K562 (cell line): ENCODE measurements around the gene VTN. TPM values are rescaled to one million over a fixed set of nuclear protein-coding genes. Genes with fewer than 3 reads are reported as not detected.

Experiments used
- BCL6 ChIP-seq: fragments of 250-450 bp; sonication (Bioruptor Pico); IDR thresholded peaks from 2 replicates; pipeline ENCODE4 v1.4.0; 2020
- CCAR2 ChIP-seq: fragments of 200-400 bp; formaldehyde crosslinking; IDR thresholded peaks from 2 replicates; pipeline ENCODE4 v1.6.1; 2017; ENCODE audit warnings: mild to moderate bottlenecking, low read depth, low read length
- CEBPB ChIP-seq: fragments of 450-650 bp; IDR thresholded peaks from 2 replicates; pipeline ENCODE4 v1.6.1; 2016; ENCODE audit warnings: missing genetic modification characterization, missing compliant biosample characterization
- DACH1 ChIP-seq: fragments of 450-650 bp; IDR thresholded peaks from 2 replicates; pipeline ENCODE4 v1.6.1; 2018; ENCODE audit not compliant: partially characterized antibody
- E2F8 ChIP-seq: fragments of 450-650 bp; IDR thresholded peaks from 2 replicates; pipeline ENCODE4 v1.7.1; 2018; ENCODE audit warnings: mild to moderate bottlenecking, low read depth; ENCODE audit not compliant: partially characterized antibody
- FOXJ2 ChIP-seq: fragments of 200-800 bp; sonication (Bioruptor generic); IDR thresholded peaks from 2 replicates; pipeline ENCODE4 v1.6.1; 2016; ENCODE audit warnings: missing genetic modification characterization, missing compliant biosample characterization
- ID3 ChIP-seq, 2 experiments: fragments of 250-450 bp in 1 of 2; fragments of 450-650 bp in 1 of 2; sonication (Bioruptor Pico) in 1 of 2; IDR thresholded peaks; 2 replicates each; pipeline versions ENCODE4 v1.6.1 to v1.8.0; 2016 to 2021; ENCODE audit warnings: mild to moderate bottlenecking in 2 of 2, moderate library complexity in 2 of 2, missing compliant biosample characterization in 1 of 2, missing genetic modification characterization in 1 of 2
- LARP7 ChIP-seq: fragments of 450-650 bp; IDR thresholded peaks from 2 replicates; pipeline ENCODE4 v1.6.1; 2016
- LEF1 ChIP-seq: fragments of 450-650 bp; IDR thresholded peaks from 2 replicates; pipeline ENCODE4 v1.6.1; 2016; ENCODE audit warnings: mild to moderate bottlenecking
- NFXL1 ChIP-seq: fragments of 450-650 bp; formaldehyde crosslinking; IDR thresholded peaks from 2 replicates; pipeline ENCODE4 v1.4.0; 2021; ENCODE audit warnings: mild to moderate bottlenecking
- NR2C1 ChIP-seq, 2 experiments: fragments of 450-650 bp; IDR thresholded peaks; 2 replicates each; pipeline ENCODE4 v1.6.1; 2017; ENCODE audit warnings: mild to moderate bottlenecking in 2 of 2, antibody characterized with exemption in 1 of 2, inconsistent platforms in 1 of 2, missing compliant biosample characterization in 1 of 2, missing genetic modification characterization in 1 of 2
- NRF1 ChIP-seq, 2 experiments: fragments of 450-650 bp; IDR thresholded peaks in 1 of 2; conservative IDR thresholded peaks in 1 of 2; 2 replicates each; pipeline ENCODE4 v1.6.1; 2014; ENCODE audit warnings: mild to moderate bottlenecking in 2 of 2
- POLR2B ChIP-seq: fragments of 450-650 bp; IDR thresholded peaks from 2 replicates; pipeline ENCODE4 v1.6.1; 2018; ENCODE audit warnings: low read depth; ENCODE audit not compliant: partially characterized antibody
- RBM25 ChIP-seq: fragments of 200-400 bp; formaldehyde crosslinking; IDR thresholded peaks from 2 replicates; pipeline ENCODE4 v1.6.1; 2018; ENCODE audit warnings: low read length, low read depth, moderate library complexity; ENCODE audit not compliant: severe bottlenecking
- YY1 ChIP-seq, 3 experiments: IDR thresholded peaks; 2 replicates each; pipeline ENCODE4 v1.6.1; 2011; ENCODE audit warnings: low read length in 2 of 3, mild to moderate bottlenecking in 2 of 3, moderate library complexity in 2 of 3, borderline replicate concordance in 1 of 3, control low read depth in 1 of 3, low read depth in 1 of 3; ENCODE audit not compliant: insufficient read depth in 3 of 3, insufficient replicate concordance in 2 of 3, control insufficient read depth in 1 of 3, insufficient read length in 1 of 3; ENCODE audit errors: extremely low read depth in 1 of 3
- ZFP1 ChIP-seq: fragments of 450-650 bp; formaldehyde crosslinking; IDR thresholded peaks from 2 replicates; pipeline ENCODE4 v1.4.0; 2020; ENCODE audit warnings: mild to moderate bottlenecking, mixed read lengths
- ZNF174 ChIP-seq: fragments of 250-450 bp; sonication (Bioruptor Pico); IDR thresholded peaks from 2 replicates; pipeline ENCODE4 v1.4.0; 2020; ENCODE audit warnings: mild to moderate bottlenecking
- ZNF316 ChIP-seq: fragments of 450-650 bp; IDR thresholded peaks from 2 replicates; pipeline ENCODE4 v1.6.1; 2016
- polyA plus RNA-seq, 8 experiments: library from polyadenylated mRNA; depleted of rRNA in 4 of 8; stranded (reverse) in 5 of 8; unstranded in 3 of 8; fragments of >200 nt; fragmentation: Nextera tagmentation in 2 of 8; fragmentation: Illumina TruSeq in 1 of 8; extraction: Ambion mirVana in 2 of 8; extraction: Trizol in 1 of 8; gene quantifications; 2 replicates each; pipeline versions ENCODE4 v1.2.1 to v1.2.3, GENCODE V29; 2011 to 2014; ENCODE audit warnings: inconsistent platforms in 1 of 8, missing spikeins in 1 of 8
- total RNA-seq, 7 experiments: library from RNA; depleted of rRNA in 6 of 7; stranded (reverse); fragments of >200 nt in 6 of 7; fragmentation: Illumina TruSeq in 2 of 7; extraction: Trizol in 2 of 7; gene quantifications; 2 replicates each; pipeline versions ENCODE4 v1.2.1 to v1.2.3, GENCODE V29; 2011 to 2021; ENCODE audit warnings: low replicate concordance in 1 of 7
- TF ChIP-seq, protein P1 (sequence below): fragments of 450-650 bp; IDR thresholded peaks from one replicate; pipeline ENCODE4 v1.6.1; 2018; ENCODE audit warnings: mild to moderate bottlenecking, moderate library complexity; ENCODE audit not compliant: partially characterized antibody
- TF ChIP-seq, protein P2 (sequence below): fragments of 450-650 bp; IDR thresholded peaks from 2 replicates; pipeline ENCODE4 v1.6.1; 2018; ENCODE audit warnings: mild to moderate bottlenecking, low read depth; ENCODE audit not compliant: partially characterized antibody

The VTN gene
- total and polyA plus RNA-seq, 9 of the 15 experiments (the other 6 are each of a cell fraction or from before 2014, with no cell fraction given) = 0.13 to 1.0 (median 0.29) TPM; not detected in 1

DNA sequence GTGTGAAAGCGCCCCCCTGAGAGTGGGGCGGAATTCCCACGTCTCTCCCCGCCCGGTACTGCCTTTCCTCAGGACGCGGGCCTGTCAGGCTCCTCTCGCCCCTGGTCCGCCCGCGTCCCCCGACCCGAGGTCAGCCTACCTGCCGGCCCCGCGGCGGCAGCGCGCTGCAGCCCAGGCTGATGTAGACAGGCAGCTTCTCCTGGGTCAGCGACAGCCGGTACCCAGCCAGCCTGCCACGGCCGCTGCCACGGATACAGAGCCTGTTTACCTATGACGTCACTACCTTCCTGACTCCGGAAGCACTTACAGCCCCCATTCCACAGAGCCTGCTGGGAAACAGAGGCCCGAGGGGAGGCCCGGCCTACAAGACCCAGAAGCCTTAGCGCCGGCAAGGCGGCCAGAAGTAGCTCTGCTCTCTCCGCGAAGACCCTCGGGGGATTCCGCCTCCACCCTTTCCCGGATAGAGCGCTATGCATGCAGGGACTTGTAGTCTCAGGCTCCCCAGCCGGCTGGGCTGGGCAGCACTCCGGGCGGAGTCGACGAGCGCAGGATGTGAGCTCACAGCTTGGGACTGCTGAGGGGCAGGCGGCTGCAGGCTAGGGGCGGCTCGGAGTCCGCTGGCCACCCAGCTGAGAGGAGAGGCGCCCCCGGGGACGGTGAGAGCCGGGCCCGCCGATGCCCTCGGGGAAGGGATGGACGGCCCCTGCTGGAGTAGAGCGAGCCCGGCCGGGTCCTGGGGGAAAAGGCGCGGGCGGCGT is 34.7 kb downstream of the VTN start, which contains the start of the genes IFT20 and TNFAIP1 (continued):
- TF ChIP-seq, protein P1, sequence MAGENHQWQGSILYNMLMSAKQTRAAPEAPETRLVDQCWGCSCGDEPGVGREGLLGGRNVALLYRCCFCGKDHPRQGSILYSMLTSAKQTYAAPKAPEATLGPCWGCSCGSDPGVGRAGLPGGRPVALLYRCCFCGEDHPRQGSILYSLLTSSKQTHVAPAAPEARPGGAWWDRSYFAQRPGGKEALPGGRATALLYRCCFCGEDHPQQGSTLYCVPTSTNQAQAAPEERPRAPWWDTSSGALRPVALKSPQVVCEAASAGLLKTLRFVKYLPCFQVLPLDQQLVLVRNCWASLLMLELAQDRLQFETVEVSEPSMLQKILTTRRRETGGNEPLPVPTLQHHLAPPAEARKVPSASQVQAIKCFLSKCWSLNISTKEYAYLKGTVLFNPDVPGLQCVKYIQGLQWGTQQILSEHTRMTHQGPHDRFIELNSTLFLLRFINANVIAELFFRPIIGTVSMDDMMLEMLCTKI = no peak
- TF ChIP-seq LARP7 = 0 out of 2 replicates have a peak, but pooled peaks have one; percentile 17
- peak; percentile 72 for TF ChIP-seq E2F8
- peak; percentile 53 for TF ChIP-seq POLR2B
- TF ChIP-seq ZNF174 (CRISPR knock-in tag) = no peak
- TF ChIP-seq ID3 (CRISPR knock-in tag; IDR thresholded peaks at IDR 0.05) = no peak
- TF ChIP-seq ID3 (tag; IDR thresholded peaks at IDR 0.05) = peak; percentile 39; the same call in 1 of the 2 replicates
- TF ChIP-seq ZNF316 = no peak
- TF ChIP-seq NR2C1 (IDR thresholded peaks at IDR 0.05) = peak; percentile 100
- TF ChIP-seq NR2C1 (tag; IDR thresholded peaks at IDR 0.05) = peak; percentile 100
- TF ChIP-seq CEBPB (tag) = no peak
- TF ChIP-seq ZFP1 (CRISPR knock-in tag) = 0 out of 2 replicates have a peak, but pooled peaks have one; percentile 30
- no peak for TF ChIP-seq RBM25
- TF ChIP-seq LEF1 = no peak
- peak in 2 of 3 experiments; percentile 82 to 83 for TF ChIP-seq YY1 (IDR thresholded peaks at IDR 0.05; ENCODE audit: borderline replicate concordance in 1 of 3, control insufficient read depth in 1 of 3, extremely low read depth in 1 of 3, insufficient read depth in 3 of 3, insufficient read length in 1 of 3, insufficient replicate concordance in 2 of 3, low read depth in 1 of 3, low read length in 2 of 3)
- TF ChIP-seq, protein P2, sequence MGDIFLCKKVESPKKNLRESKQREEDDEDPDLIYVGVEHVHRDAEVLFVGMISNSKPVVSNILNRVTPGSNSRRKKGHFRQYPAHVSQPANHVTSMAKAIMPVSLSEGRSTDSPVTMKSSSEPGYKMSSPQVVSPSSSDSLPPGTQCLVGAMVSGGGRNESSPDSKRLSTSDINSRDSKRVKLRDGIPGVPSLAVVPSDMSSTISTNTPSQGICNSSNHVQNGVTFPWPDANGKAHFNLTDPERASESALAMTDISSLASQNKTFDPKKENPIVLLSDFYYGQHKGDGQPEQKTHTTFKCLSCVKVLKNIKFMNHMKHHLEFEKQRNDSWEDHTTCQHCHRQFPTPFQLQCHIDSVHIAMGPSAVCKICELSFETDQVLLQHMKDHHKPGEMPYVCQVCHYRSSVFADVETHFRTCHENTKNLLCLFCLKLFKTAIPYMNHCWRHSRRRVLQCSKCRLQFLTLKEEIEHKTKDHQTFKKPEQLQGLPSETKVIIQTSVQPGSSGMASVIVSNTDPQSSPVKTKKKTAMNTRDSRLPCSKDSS = no peak
- TF ChIP-seq FOXJ2 = peak; percentile 99
- TF ChIP-seq DACH1 = no peak
- peak; percentile 77 to 82 for TF ChIP-seq NRF1 (conservative IDR thresholded peaks at IDR 0.05 in 1 of 2, IDR thresholded peaks at IDR 0.05 in 1 of 2)
- no peak for TF ChIP-seq BCL6 (CRISPR knock-in tag)
- no peak for TF ChIP-seq NFXL1 (CRISPR knock-in tag)
- no peak for TF ChIP-seq CCAR2
